Activated CD8-positive, alpha-beta T cell treated with anti-CD3 and anti-CD28 coated beads for 36 hours (primary cell): ENCODE data around the gene ICAM4. TPM values are rescaled to one million over a fixed set of nuclear protein-coding genes. Genes with fewer than 3 reads are reported as not detected.

ENCODE experiments used
- ATAC-seq: fragments of 200-7000 bp; cut with Tn5 transposase; one replicate; pipeline ENCODE4 v1.10.0; 2021; ENCODE audit warnings: mild to moderate bottlenecking, moderate library complexity
- CTCF ChIA-PET: fragments of 350-600 bp; sonication (Branson Sonifier 250); formaldehyde crosslinking; loops from one replicate; lab custom pipeline; 2021; ENCODE audit warnings: antibody characterized with exemption; lab: Charles Lee
- POLR2A ChIA-PET: fragments of 350-600 bp; sonication (Branson Sonifier 250); formaldehyde crosslinking; loops from one replicate; lab custom pipeline; 2021; ENCODE audit warnings: antibody characterized with exemption; lab: Charles Lee
- DNase-seq: peaks from one replicate; pipeline ENCODE4 v3.0.0-alpha.2; 2020
- H3K27ac Mint-ChIP-seq: one replicate; pipeline ENCODE4 v1.8.0; 2021; ENCODE audit warnings: mild to moderate bottlenecking, mixed read lengths
- H3K27me3 Mint-ChIP-seq: one replicate; pipeline ENCODE4 v1.8.0; 2021; ENCODE audit warnings: mixed read lengths
- H3K36me3 Mint-ChIP-seq: one replicate; pipeline ENCODE4 v1.8.0; 2021; ENCODE audit warnings: low read depth, mixed read lengths
- H3K4me1 Mint-ChIP-seq: one replicate; pipeline ENCODE4 v1.8.0; 2021; ENCODE audit warnings: low read depth, mixed read lengths
- H3K4me3 Mint-ChIP-seq: one replicate; pipeline ENCODE4 v1.8.0; 2021; ENCODE audit warnings: mild to moderate bottlenecking, moderate library complexity, mixed read lengths
- H3K9me3 Mint-ChIP-seq: one replicate; pipeline ENCODE4 v1.8.0; 2021; ENCODE audit warnings: mixed read lengths
- intact Hi-C: fragments of 100-400 bp; cut with micrococcal nuclease; formaldehyde crosslinking; loops from one replicate; pipeline ENCODE4 v1.10.0; 2022
- total RNA-seq, 2 experiments: library from RNA; stranded (reverse); gene quantifications; one replicate each; pipeline ENCODE4 v1.2.3, GENCODE V29; 2021
- TF ChIP-seq, protein P1 (sequence below): fragments of 200-600 bp; IDR thresholded peaks from one replicate; pipeline ENCODE4 v1.8.0; 2022; ENCODE audit warnings: antibody characterized with exemption, mild to moderate bottlenecking

The ICAM4 gene
- total RNA-seq, 2 experiments from 2014 or later = 0.36 to 0.54 TPM

- no peak overlapping the region for H3K4me3 Mint-ChIP-seq
- ATAC-seq = no peak
- CTCF ChIA-PET = interaction anchor here (0.6 to 8.6 kb wide), 27 partner anchors 8 to 326 kb away, joined by 3 to 168 read pairs (median 4); partner anchors contain the start of genes CDC37, ICAM1, ICAM5 and TYK2
- intact Hi-C loops = no loop called here
- peaks cover 53% of the 10 kb centered on the region for H3K36me3 Mint-ChIP-seq
- no peaks in the 10 kb centered on the region for H3K27me3 Mint-ChIP-seq
- POLR2A ChIA-PET = interaction anchor here (0.5 to 4.0 kb wide), 21 partner anchors 8 to 135 kb away, joined by 3 to 42 read pairs (median 4); partner anchors contain the start of genes DNMT1, ICAM1, ICAM5 and TYK2
- no peak overlapping the region for H3K27ac Mint-ChIP-seq
- DNase-seq = no peak
- H3K4me1 Mint-ChIP-seq = peaks cover 41% of the 10 kb centered on the region
- TF ChIP-seq, protein P1, sequence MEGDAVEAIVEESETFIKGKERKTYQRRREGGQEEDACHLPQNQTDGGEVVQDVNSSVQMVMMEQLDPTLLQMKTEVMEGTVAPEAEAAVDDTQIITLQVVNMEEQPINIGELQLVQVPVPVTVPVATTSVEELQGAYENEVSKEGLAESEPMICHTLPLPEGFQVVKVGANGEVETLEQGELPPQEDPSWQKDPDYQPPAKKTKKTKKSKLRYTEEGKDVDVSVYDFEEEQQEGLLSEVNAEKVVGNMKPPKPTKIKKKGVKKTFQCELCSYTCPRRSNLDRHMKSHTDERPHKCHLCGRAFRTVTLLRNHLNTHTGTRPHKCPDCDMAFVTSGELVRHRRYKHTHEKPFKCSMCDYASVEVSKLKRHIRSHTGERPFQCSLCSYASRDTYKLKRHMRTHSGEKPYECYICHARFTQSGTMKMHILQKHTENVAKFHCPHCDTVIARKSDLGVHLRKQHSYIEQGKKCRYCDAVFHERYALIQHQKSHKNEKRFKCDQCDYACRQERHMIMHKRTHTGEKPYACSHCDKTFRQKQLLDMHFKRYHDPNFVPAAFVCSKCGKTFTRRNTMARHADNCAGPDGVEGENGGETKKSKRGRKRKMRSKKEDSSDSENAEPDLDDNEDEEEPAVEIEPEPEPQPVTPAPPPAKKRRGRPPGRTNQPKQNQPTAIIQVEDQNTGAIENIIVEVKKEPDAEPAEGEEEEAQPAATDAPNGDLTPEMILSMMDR = no peak
- H3K9me3 Mint-ChIP-seq = no peaks in the 10 kb centered on the region
These were observed 28.6 kb upstream of the ICAM4 start for GRCh38 chr19:10258080-10258710.

GRCh38 chr19:10259162-10259905, 27.4 kb upstream of the ICAM4 start:
- H3K27ac Mint-ChIP-seq = peak overlapping the region; percentile 92
- H3K36me3 Mint-ChIP-seq = peaks cover 44% of the 10 kb centered on the region
- no peaks in the 10 kb centered on the region for H3K9me3 Mint-ChIP-seq
- POLR2A ChIA-PET = interaction anchor here (0.6 to 4.0 kb wide), 35 partner anchors 9 to 161 kb away, joined by 3 to 42 read pairs (median 4); partner anchors contain the start of genes DNMT1, ICAM1, ICAM5 and PDE4A
- CTCF ChIA-PET = interaction anchor here (0.6 to 8.6 kb wide), 36 partner anchors 10 to 327 kb away, joined by 3 to 168 read pairs (median 4); partner anchors contain the start of genes CDC37, ICAM1, ICAM5 and TYK2
- H3K4me3 Mint-ChIP-seq = peak overlapping the region; percentile 24
- TF ChIP-seq, protein P1 = peak; percentile 77
- DNase-seq (peak; percentile 100), ATAC-seq (peak; percentile 80)
- H3K4me1 Mint-ChIP-seq = peaks cover 33% of the 10 kb centered on the region
- intact Hi-C loops = no loop called here
- H3K27me3 Mint-ChIP-seq = no peaks in the 10 kb centered on the region

DNA sequence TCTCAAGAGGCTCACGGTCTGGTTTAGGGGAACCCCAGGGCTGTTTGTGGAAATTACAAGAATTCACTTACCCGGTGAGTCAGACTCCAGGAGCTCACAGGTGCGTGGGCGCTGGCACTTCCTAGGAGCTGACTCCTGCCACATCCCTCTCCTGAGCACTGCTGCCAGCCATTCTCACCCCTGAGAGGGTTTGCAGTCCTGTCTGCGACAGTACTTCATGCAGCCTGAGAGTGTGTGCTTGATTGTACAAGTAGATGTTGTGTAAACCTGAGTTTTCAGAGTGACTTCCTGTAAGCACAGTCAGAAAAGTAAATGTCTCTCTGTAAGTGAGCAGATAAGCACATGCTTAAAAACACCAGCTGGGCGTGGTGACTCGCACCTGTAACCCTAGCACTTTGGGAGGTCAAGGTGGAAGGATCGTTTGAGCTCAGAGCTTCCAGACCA, 26.6 kb upstream of the ICAM4 start:
- intact Hi-C loops = no loop called here
- no peaks in the 10 kb centered on the region for H3K9me3 Mint-ChIP-seq
- H3K36me3 Mint-ChIP-seq = peaks cover 36% of the 10 kb centered on the region
- ChIA-PET CTCF (interaction anchor here (0.7 to 8.6 kb wide), 22 partner anchors 10 to 293 kb away, joined by 3 to 168 read pairs (median 4); partner anchors contain the start of genes CDC37, ICAM1, ICAM5 and RAVER1), POLR2A (interaction anchor here (0.7 to 4.0 kb wide), 24 partner anchors 10 to 160 kb away, joined by 3 to 42 read pairs (median 4); partner anchors contain the start of genes DNMT1, ICAM1, ICAM5 and PDE4A)
- H3K4me1 Mint-ChIP-seq = peaks cover 32% of the 10 kb centered on the region
- ATAC-seq = peak; percentile 68
- peak; percentile 86 for DNase-seq
- peak overlapping the region; percentile 24 for H3K4me3 Mint-ChIP-seq
- peak overlapping the region; percentile 92 for H3K27ac Mint-ChIP-seq
- TF ChIP-seq, protein P1 = no peak
- H3K27me3 Mint-ChIP-seq = no peaks in the 10 kb centered on the region

DNA sequence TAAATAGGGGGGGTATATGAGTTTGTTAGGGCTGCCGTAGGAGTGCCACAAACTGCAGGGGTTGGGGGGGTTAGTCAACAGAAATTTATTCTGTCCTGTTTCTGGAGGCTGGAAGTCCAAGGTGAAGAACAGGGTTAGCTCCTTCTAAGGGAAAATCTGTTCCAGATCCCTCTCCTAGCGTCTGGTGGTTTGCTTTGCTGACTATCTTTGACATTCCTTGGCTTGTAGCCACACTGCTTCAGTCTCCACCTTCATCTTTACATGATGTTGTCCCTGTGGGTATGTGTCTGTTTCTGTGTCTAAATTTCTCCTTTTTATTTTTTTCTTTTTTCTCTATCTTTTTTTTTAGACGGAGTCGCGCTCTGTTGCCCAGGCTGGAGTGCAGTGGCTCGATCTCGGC, 24.0 kb upstream of the ICAM4 start:
- peaks cover 19% of the 10 kb centered on the region for H3K36me3 Mint-ChIP-seq
- no peaks in the 10 kb centered on the region for H3K27me3 Mint-ChIP-seq
- no peak overlapping the region for H3K27ac Mint-ChIP-seq
- CTCF ChIA-PET = interaction anchor here (8.6 kb wide), 1 partner anchor 123 kb away, joined by 168 read pairs; no protein-coding TSS in a partner anchor
- no peaks in the 10 kb centered on the region for H3K9me3 Mint-ChIP-seq
- POLR2A ChIA-PET = interaction anchor here (2.6 kb wide), 1 partner anchor 126 kb away, joined by 7 read pairs; no protein-coding TSS in a partner anchor
- peaks cover 30% of the 10 kb centered on the region for H3K4me1 Mint-ChIP-seq
- no peak overlapping the region for H3K4me3 Mint-ChIP-seq
- TF ChIP-seq, protein P1 = no peak
- intact Hi-C loops = no loop called here
- ATAC-seq = no peak
- no peak for DNase-seq
